ENCODE results near the gene FARS2. TPM values are rescaled to one million over a fixed set of nuclear protein-coding genes. Genes with fewer than 3 reads are reported as not detected.

FARS2 gene
- total and polyA plus RNA-seq, 9 of the 15 experiments (the other 6 are each of a cell fraction or from before 2014, with no cell fraction given): 16.5 to 62.2 (median 27.0) TPM

GRCh38 chr6:5507131-5507681 lies 245.9 kb downstream of the FARS2 start:
- no peak overlapping the region for H2AFZ ChIP-seq (ENCODE audit: low read depth, low read length)
- CTCF ChIA-PET (ENCODE audit: low intra/inter-chr PET ratio): no interaction called here
- H3K27me3 ChIP-seq (ENCODE audit: control insufficient read depth in 2 of 2, insufficient read depth in 2 of 2, low read length in 2 of 2): no peaks in the 10 kb centered on the region
- in situ Hi-C loops (cut with MboI) (no loop called here), intact Hi-C loops (cut with micrococcal nuclease) (no loop called here)
- peaks cover 3 to 7% of the 10 kb centered on the region in 2 experiments for H3K4me1 ChIP-seq (replicated peaks in 1 of 2; ENCODE audit: control insufficient read depth in 2 of 2, insufficient read depth in 2 of 2, low read length in 2 of 2)
- POLR2A ChIA-PET: no interaction called here
- no peak overlapping the region for H3K4me3 ChIP-seq
- H3K36me3 ChIP-seq (ENCODE audit: control insufficient read depth, insufficient read depth, low read length): no peaks in the 10 kb centered on the region
- H3K9me1 ChIP-seq (ENCODE audit: control insufficient read depth, insufficient read depth, low read length): no peaks in the 10 kb centered on the region
- no peak for DNase-seq (ENCODE audit: extremely low read depth in 1 of 4, low spot score in 3 of 4)
- 0 out of 2 replicates have a peak, but pooled peaks cover 6% of the 10 kb centered on the region for H4K20me1 ChIP-seq (replicated peaks; ENCODE audit: control insufficient read depth, insufficient read depth, low read length)
- no peak for ATAC-seq
- 31% methylated on average over 4 of the region's 4 CpGs for WGBS (ENCODE audit: insufficient coverage, low coverage, missing lambda C conversion rate)
- H3K4me2 ChIP-seq (ENCODE audit: insufficient read depth, low read length): no peak overlapping the region
- no peaks in the 10 kb centered on the region for H3K79me2 ChIP-seq (ENCODE audit: control insufficient read depth, insufficient read depth, low read length)
- TF ChIP-seq HDAC2 (IDR thresholded peaks at IDR 0.05): no peak
- TF ChIP-seq FOXA3 (CRISPR knock-in tag; conservative IDR thresholded peaks at IDR 0.05 in 1 of 2, IDR thresholded peaks at IDR 0.05 in 1 of 2): no peak
- TF ChIP-seq ZNF696 (CRISPR knock-in tag; conservative IDR thresholded peaks at IDR 0.05): no peak
- TF ChIP-seq ZNF512 (tag; IDR thresholded peaks at IDR 0.05): no peak
- BruUV-seq (replicated peaks): no TSS peak
- no peak for FAIRE-seq
- H3K9ac ChIP-seq (ENCODE audit: insufficient read depth in 1 of 2, low read depth in 2 of 2, low read length in 2 of 2): no peak overlapping the region
- no peak overlapping the region for H3K27ac ChIP-seq (ENCODE audit: extremely low read depth, low read depth, low read length)
- no peaks in the 10 kb centered on the region for H3K9me3 ChIP-seq (replicated peaks; ENCODE audit: control insufficient read depth, insufficient read depth, low read depth, low read length)
